ENCODE measurements around the gene PNMA6A. TPM values are rescaled to one million over a fixed set of nuclear protein-coding genes. Genes with fewer than 3 reads are reported as not detected.
"Not testable (repeated sequence)": the region's sequence is repeated elsewhere in the genome, so short reads cannot be mapped to it uniquely, and the experiment has no call there.

PNMA6A gene
- total RNA-seq, 1 experiment from 2014 or later = 0.31 TPM

- no peaks in the 10 kb centered on the region for H3K4me1 Mint-ChIP-seq (ENCODE audit: low read depth, unreplicated experiment)
- intact Hi-C loops (cut with micrococcal nuclease; ENCODE audit: unreplicated experiment) = no loop called here
- no peak for TF ChIP-seq CTCF (IDR thresholded peaks at IDR 0.05; ENCODE audit: unreplicated experiment)
- H3K27me3 Mint-ChIP-seq (ENCODE audit: unreplicated experiment) = no peaks in the 10 kb centered on the region
- BruUV-seq (replicated peaks) = no TSS peak
- no peaks in the 10 kb centered on the region for H3K36me3 Mint-ChIP-seq (ENCODE audit: insufficient read depth, unreplicated experiment)
- H3K9me3 Mint-ChIP-seq (ENCODE audit: low read depth, unreplicated experiment) = no peaks in the 10 kb centered on the region
- CTCF ChIA-PET = no interaction called here
- no peak overlapping the region for H3K4me3 Mint-ChIP-seq (ENCODE audit: low read depth, unreplicated experiment)
- no peak for DNase-seq
- no peak overlapping the region for H3K27ac Mint-ChIP-seq (ENCODE audit: unreplicated experiment)
These were observed 2.1 kb downstream of the PNMA6A start for GRCh38 chrX:153074262-153074899.

GRCh38 chrX:153074935-153075334, 2.7 kb downstream of the PNMA6A start:
- Mint-ChIP-seq H3K4me1 (ENCODE audit: low read depth, unreplicated experiment) (no peaks in the 10 kb centered on the region), H3K27ac (ENCODE audit: unreplicated experiment) (no peak overlapping the region), H3K4me3 (ENCODE audit: low read depth, unreplicated experiment) (no peak overlapping the region), H3K9me3 (ENCODE audit: low read depth, unreplicated experiment) (no peaks in the 10 kb centered on the region), H3K27me3 (ENCODE audit: unreplicated experiment) (no peaks in the 10 kb centered on the region), H3K36me3 (ENCODE audit: insufficient read depth, unreplicated experiment) (no peaks in the 10 kb centered on the region)
- no peak for DNase-seq
- intact Hi-C loops (cut with micrococcal nuclease; ENCODE audit: unreplicated experiment) = no loop called here
- no TSS peak for BruUV-seq (replicated peaks)
- TF ChIP-seq CTCF (IDR thresholded peaks at IDR 0.05; ENCODE audit: unreplicated experiment) = no peak
- CTCF ChIA-PET = no interaction called here

GRCh38 chrX:153075366-153075765, 3.1 kb downstream of the PNMA6A start:
- H3K4me1 Mint-ChIP-seq (ENCODE audit: low read depth, unreplicated experiment) = no peaks in the 10 kb centered on the region
- no peaks in the 10 kb centered on the region for H3K27me3 Mint-ChIP-seq (ENCODE audit: unreplicated experiment)
- no peak overlapping the region for H3K27ac Mint-ChIP-seq (ENCODE audit: unreplicated experiment)
- H3K4me3 Mint-ChIP-seq (ENCODE audit: low read depth, unreplicated experiment) = no peak overlapping the region
- BruUV-seq (replicated peaks) = no TSS peak
- intact Hi-C loops (cut with micrococcal nuclease; ENCODE audit: unreplicated experiment) = no loop called here
- H3K36me3 Mint-ChIP-seq (ENCODE audit: insufficient read depth, unreplicated experiment) = no peaks in the 10 kb centered on the region
- H3K9me3 Mint-ChIP-seq (ENCODE audit: low read depth, unreplicated experiment) = no peaks in the 10 kb centered on the region
- DNase-seq = no peak
- no peak for TF ChIP-seq CTCF (IDR thresholded peaks at IDR 0.05; ENCODE audit: unreplicated experiment)
- CTCF ChIA-PET = no interaction called here

- H3K36me3 Mint-ChIP-seq (ENCODE audit: insufficient read depth, unreplicated experiment); H3K4me1 Mint-ChIP-seq (ENCODE audit: low read depth, unreplicated experiment); BruUV-seq (replicated peaks); H3K27ac Mint-ChIP-seq (ENCODE audit: unreplicated experiment); H3K4me3 Mint-ChIP-seq (ENCODE audit: low read depth, unreplicated experiment); DNase-seq; H3K9me3 Mint-ChIP-seq (ENCODE audit: low read depth, unreplicated experiment); CTCF ChIA-PET; H3K27me3 Mint-ChIP-seq (ENCODE audit: unreplicated experiment); intact Hi-C loops (cut with micrococcal nuclease; ENCODE audit: unreplicated experiment): not testable (repeated sequence)
These were observed 5.3 kb downstream of the PNMA6A start for GRCh38 chrX:153077437-153078135.

GRCh38 chrX:153083238-153083923, 11.1 kb downstream of the PNMA6A start:
- H3K27me3 Mint-ChIP-seq (ENCODE audit: unreplicated experiment) = peaks cover 50% of the 10 kb centered on the region
- H3K4me1 Mint-ChIP-seq (ENCODE audit: low read depth, unreplicated experiment); H3K27ac Mint-ChIP-seq (ENCODE audit: unreplicated experiment); DNase-seq; BruUV-seq (replicated peaks); H3K9me3 Mint-ChIP-seq (ENCODE audit: low read depth, unreplicated experiment); H3K4me3 Mint-ChIP-seq (ENCODE audit: low read depth, unreplicated experiment); intact Hi-C loops (cut with micrococcal nuclease; ENCODE audit: unreplicated experiment); CTCF ChIA-PET; H3K36me3 Mint-ChIP-seq (ENCODE audit: insufficient read depth, unreplicated experiment): not testable (repeated sequence)
